ENCODE results near the gene COBL.

Gene COBL

DNA sequence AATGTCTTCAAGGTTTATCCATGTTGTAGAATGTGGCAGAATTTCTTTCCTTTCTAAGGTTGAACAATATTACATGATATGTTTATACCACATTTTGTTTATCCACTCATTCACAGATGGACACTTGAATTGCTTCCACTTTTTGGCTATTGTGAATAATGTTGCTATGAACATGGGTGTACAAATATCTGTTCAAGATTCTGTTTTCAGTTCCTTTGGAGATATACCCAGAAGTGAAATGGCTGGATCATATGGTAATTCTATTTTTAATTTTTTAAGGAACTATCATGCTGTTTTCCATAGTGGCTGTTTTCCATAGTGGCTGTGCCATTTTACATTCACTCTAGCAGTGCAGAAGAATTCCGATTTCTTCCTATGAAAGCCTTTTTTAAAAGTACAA is 339.2 kb downstream of the COBL start:
- TF ChIP-seq, protein P1, sequence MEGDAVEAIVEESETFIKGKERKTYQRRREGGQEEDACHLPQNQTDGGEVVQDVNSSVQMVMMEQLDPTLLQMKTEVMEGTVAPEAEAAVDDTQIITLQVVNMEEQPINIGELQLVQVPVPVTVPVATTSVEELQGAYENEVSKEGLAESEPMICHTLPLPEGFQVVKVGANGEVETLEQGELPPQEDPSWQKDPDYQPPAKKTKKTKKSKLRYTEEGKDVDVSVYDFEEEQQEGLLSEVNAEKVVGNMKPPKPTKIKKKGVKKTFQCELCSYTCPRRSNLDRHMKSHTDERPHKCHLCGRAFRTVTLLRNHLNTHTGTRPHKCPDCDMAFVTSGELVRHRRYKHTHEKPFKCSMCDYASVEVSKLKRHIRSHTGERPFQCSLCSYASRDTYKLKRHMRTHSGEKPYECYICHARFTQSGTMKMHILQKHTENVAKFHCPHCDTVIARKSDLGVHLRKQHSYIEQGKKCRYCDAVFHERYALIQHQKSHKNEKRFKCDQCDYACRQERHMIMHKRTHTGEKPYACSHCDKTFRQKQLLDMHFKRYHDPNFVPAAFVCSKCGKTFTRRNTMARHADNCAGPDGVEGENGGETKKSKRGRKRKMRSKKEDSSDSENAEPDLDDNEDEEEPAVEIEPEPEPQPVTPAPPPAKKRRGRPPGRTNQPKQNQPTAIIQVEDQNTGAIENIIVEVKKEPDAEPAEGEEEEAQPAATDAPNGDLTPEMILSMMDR (IDR thresholded peaks at IDR 0.05; ENCODE audit: borderline replicate concordance, insufficient read depth, low read depth, low read length), result no peak
- no peak overlapping the region for H3K4me3 ChIP-seq (ENCODE audit: low read depth, low read length)

DNA sequence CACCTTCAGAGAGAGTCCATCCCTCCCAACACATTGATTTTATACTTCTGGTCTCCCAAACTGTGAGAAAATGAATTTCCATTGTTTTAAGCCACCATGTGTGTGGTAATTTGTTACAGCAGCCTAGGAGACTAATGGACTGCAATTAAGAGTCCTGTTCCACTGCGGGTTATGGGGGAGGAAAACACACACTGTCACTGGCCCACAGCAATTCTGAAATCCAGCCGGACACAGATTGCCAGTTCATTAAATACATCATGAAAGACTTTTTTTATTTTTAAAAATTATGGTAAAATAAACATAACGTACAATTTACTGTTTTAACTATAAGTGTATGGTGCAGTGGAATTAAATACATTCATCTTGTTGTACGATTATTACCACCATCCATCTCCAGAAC is 340.5 kb downstream of the COBL start:
- TF ChIP-seq, protein P1 (IDR thresholded peaks at IDR 0.05; ENCODE audit: borderline replicate concordance, insufficient read depth, low read depth, low read length), result no peak
- H3K4me3 ChIP-seq (ENCODE audit: low read depth, low read length), result no peak overlapping the region

DNA sequence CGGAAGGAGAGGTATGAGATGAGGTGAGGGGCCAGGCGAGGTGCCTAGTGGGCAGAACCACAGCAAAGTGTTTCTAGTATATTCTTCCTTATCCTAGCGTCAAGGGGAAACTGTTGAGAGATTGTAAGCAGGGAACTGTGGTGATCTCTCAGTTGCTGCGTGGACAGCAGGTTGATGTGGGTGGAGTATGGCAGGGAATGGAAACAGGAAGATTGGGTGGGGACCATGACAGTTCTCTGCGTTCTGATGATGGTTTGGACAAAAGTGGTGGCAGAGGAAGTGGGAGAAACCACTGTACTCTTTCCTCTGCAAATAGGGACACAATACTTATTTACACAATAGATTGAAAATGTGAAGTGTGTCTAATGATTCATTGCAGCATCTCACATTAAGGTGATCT is 342.4 kb downstream of the COBL start:
- no peak overlapping the region for H3K4me3 ChIP-seq (ENCODE audit: low read depth, low read length)
- TF ChIP-seq, protein P1 (IDR thresholded peaks at IDR 0.05; ENCODE audit: borderline replicate concordance, insufficient read depth, low read depth, low read length), result no peak

DNA sequence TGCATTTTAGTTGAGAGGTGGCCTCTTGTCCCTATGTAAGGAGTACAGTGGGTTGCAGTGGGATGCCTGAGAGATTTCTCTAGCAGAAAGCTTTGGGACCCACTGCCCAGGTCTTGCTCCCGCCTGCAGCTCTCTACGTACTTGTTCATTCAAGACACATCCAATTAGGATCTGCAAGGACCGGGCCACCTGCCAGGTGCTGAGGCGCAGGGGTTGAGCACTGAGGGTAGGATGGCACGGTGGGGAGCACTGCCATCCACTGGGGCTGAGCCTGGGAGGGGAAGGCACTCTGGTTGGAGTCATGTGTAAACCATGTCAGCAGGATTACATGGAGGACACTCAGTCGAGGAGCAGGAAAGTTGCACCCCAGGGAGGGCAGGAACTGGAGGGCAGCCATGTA is 342.8 kb downstream of the COBL start:
- TF ChIP-seq, protein P1 (IDR thresholded peaks at IDR 0.05; ENCODE audit: borderline replicate concordance, insufficient read depth, low read depth, low read length), result no peak
- no peak overlapping the region for H3K4me3 ChIP-seq (ENCODE audit: low read depth, low read length)

DNA sequence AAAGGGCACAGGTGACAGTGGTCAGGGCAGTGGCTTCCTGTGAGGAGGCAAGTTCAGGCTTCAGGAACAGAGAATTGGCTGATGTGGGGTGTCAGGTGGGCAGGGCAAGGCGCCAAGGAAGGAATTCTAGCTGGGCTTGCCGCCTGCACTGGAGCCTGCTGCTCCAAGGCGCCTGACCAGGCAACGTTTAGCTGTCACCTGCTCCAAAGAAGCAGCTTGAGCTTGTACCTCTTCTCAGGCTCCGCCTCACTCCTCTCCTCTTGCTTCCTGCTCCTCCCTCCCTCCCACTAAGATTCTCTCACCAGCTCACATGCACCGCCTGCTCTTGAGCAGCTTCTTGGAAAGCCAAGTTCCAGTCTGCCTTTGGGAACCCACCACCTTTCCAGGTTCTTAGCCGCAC is 346.5 kb downstream of the COBL start:
- TF ChIP-seq, protein P1 (IDR thresholded peaks at IDR 0.05; ENCODE audit: borderline replicate concordance, insufficient read depth, low read depth, low read length), result no peak

More for the DNA sequence above, 346.5 kb downstream of the COBL start:
- no peak overlapping the region for H3K4me3 ChIP-seq (ENCODE audit: low read depth, low read length)
